Measurements from ENCODE around the gene PEAK1.
"Not testable (repeated sequence)": the region's sequence is repeated elsewhere in the genome, so short reads cannot be mapped to it uniquely, and the experiment has no call there.

GRCh38 chr15:77156000-77156399 is 263.9 kb downstream of the PEAK1 start:
- not testable (repeated sequence) for TF ChIP-seq IRF2 (CRISPR knock-in tag; IDR thresholded peaks at IDR 0.05); DPF2 (IDR thresholded peaks at IDR 0.05); DNMT1 (IDR thresholded peaks at IDR 0.05); TBP (optimal IDR thresholded peaks at IDR 0.05; ENCODE audit: low read depth, low read length); POLR2AphosphoS5 (IDR thresholded peaks at IDR 0.05; ENCODE audit: control insufficient read depth, insufficient read depth, low read depth, low read length); TAF7 (tag; IDR thresholded peaks at IDR 0.05); STAT6 (CRISPR knock-in tag; IDR thresholded peaks at IDR 0.05); ZKSCAN1 (IDR thresholded peaks at IDR 0.05; ENCODE audit: low read depth, low read length); HNRNPL (IDR thresholded peaks at IDR 0.05; ENCODE audit: low read depth, low read length); ZBTB8A (IDR thresholded peaks at IDR 0.05; ENCODE audit: partially characterized antibody)

All from K562 (cell line).